H54 (cell line): Measurements from ENCODE around the gene TXNRD2.
"Not testable (repeated sequence)": the region's sequence is repeated elsewhere in the genome, so short reads cannot be mapped to it uniquely, and the experiment has no call there.

Experiments
- DNase-seq: peaks from one replicate; pipeline ENCODE4 v3.0.0; 2011; ENCODE audit warnings: low spot score, mixed read lengths; ENCODE audit not compliant: insufficient read length
- FAIRE-seq: peaks from 3 replicates; lab custom pipeline; 2011; peaks lifted over from hg19 to GRCh38; lab: Jason Lieb, UNC
- POLR2A ChIP-seq: IDR thresholded peaks from 2 replicates; pipeline ENCODE4 v1.6.1; 2011; ENCODE audit warnings: low read depth, mild to moderate bottlenecking, low read length

Gene TXNRD2

DNA sequence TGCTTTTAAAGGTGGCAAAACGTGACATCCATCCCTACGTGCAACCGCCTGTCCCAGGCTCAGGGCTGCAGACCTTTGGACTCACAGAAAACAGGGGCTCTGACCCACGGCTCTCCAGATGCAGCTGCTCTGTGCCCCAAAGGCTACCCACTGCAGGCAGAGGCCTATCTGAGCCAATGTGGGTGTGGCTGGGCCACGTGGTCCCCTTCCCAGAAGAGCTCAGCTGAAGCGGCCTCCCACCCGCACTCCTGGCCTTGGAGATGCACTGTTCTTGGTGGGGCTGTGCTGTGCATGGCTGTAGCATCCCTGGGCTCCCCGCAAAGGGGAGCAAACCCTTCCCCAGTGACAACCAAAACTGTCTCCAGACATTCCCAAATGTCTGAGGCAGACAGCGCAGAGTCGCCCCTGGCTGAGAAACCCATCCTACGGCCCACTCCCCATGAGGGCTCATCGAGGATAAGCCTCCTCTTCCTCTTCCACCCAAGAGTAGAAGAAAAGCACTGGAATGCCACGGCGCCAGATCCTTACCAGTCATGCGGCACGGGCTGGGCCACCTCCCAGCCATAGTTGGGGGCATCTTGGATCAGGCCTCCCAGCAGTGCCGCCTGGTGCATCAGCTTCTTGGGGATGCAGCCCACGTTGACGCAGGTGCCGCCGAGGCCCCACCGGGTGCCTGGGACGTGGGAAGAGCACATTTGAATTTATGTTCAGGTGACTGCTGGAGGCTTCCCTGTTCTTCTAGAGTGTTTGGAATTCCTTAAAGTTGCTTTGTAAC lies 23.1 kb downstream of the TXNRD2 start:
- no peak for DNase-seq
- FAIRE-seq: no peak
- no peak for TF ChIP-seq POLR2A

DNA sequence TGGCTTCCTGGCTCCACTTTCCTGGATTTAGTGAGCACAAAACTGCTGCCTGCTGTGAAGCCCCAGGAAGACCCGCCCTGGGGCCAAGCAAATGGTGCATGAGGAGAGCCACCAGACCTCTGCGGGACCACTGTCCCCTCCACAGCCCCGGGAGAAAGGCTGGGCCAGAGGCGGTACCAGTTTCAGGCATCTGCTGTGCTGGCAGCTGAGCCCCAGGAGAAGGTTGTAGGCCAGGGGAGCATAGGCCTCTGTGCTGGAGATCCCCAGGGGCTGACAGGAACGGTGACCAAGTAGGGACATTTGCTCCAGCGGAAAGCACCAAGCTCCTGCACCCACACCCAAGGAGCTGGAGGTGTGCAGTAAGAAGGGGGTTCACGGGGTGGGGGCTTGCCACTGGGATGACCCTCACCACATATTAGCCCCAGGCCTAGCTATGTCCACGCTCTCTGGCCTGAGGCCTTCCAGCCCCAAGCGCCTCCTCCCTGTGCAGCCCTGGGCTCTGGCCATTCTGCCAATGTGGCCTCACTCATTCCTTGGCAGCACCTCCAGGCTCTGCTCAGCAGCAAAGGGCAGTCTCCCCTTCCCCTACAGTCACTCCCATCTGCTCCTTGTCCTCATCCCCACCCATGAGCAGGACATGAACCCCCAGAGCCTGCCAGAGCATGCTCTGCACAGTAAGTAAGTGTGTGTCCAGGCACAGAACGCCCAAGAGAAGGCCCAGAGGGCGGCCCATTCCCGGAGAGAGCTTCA lies 24.1 kb downstream of the TXNRD2 start:
- FAIRE-seq: no peak
- DNase-seq: no peak
- TF ChIP-seq POLR2A: no peak

DNA sequence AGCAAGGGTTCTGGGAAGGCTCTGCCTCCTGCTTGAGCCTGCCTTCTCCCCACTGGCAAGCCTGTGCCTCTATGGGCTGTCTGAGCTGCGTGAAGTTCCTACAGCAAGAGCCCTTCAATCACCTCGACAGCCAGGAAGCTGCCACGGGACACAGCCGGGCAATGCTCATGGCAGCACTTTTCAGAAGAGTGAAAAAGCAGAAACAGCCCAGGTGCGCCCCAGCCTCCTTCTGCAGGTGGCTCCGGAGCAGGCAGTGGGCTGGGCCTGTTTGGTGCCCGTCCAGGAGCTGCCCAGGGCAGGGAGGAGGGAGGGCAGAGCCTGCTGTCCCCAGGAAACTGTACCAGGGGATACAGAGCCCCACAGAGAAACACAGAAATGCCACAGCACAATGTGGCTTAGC lies 24.7 kb downstream of the TXNRD2 start:
- TF ChIP-seq POLR2A: no peak
- FAIRE-seq (no peak), DNase-seq (no peak)

DNA sequence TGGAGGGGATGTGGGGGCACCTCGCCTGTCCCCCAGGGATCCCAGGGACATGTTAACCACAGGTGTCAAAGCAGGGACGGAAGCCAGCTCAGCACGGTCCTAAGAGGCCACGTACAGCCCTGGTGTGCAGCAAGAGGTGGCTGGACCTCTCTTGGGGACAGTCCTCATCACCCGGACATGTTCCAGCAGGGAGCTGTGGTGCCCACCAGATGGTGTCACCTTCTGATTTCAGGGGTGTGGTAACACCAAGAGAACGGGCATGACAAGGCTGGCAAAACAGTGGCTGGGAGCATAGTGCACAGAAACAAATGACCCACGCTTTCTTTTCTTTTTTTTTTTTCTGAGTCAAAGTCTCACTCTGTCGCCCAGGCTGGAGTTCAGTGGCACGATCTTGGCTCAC lies 25.6 kb downstream of the TXNRD2 start:
- no peak for TF ChIP-seq POLR2A
- no peak for FAIRE-seq
- DNase-seq: no peak

DNA sequence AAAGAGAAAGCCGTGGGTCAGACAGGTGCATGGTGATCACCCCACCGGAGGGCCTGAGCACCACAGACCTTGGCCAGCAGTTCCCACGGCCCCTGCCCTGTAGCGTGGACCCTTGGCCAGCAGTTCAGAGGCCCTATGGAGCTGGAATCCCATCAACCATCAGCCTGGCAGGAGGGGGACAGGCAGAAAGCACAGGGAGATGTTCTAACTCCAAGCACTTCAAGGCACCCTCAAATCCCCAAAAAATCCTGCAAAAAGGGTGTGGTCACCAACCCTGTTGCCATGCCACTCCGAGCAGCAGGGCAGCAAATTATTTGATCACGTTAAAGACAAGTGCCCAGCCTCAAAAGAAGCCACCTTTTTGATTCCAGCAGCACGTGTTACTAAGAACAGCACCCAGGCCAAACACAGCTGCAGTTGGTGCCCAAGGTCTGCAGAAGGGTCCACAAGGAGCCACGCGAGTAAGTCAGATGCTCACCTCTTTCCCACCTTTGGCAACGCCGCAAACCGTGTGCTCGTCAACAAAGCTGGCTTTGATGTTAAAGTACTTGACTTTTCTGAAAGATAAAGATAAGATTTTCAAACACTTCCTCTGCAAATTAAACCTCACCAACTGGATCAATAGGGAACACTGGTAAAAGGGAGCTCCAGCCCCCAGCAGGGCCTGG lies 26.2 kb downstream of the TXNRD2 start:
- TF ChIP-seq POLR2A: no peak
- no peak for FAIRE-seq

DNA sequence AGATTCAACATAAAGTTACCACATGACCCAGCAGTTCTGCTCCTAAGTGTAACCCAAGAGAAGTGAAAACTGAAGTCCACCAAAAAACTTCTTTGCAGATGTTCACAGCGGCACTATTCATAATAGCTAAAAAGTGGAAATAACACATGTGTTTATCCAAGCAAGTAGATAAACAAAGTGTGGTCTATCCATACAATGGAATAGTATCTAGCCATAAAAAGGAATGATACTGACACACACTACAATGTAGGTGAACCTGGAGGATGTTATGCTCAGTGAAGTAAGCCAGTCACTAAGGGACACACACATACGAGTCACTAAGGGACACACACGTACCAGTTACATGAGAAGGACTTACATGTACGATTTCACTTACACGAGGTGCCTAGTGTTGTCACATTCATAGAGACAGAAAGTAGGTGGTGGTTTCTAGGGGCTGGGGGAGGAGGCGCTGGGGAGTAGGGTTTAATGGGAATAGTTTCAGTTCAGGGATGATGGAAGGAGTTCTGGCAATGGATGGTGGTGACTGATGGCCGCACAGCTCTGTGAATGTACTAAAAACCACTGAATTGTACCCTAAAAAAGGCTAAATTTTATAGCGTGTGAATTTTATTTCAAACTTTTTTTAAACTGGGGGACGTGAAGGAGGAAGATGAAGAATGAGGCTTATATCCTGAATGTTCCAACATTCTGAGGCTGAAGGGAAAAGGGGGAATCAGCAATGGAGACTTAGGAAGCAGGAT lies 27.2 kb downstream of the TXNRD2 start:
- no peak for DNase-seq
- no peak for FAIRE-seq
- TF ChIP-seq POLR2A: no peak

More for the DNA sequence above, 26.2 kb downstream of the TXNRD2 start:
- no peak for DNase-seq

DNA sequence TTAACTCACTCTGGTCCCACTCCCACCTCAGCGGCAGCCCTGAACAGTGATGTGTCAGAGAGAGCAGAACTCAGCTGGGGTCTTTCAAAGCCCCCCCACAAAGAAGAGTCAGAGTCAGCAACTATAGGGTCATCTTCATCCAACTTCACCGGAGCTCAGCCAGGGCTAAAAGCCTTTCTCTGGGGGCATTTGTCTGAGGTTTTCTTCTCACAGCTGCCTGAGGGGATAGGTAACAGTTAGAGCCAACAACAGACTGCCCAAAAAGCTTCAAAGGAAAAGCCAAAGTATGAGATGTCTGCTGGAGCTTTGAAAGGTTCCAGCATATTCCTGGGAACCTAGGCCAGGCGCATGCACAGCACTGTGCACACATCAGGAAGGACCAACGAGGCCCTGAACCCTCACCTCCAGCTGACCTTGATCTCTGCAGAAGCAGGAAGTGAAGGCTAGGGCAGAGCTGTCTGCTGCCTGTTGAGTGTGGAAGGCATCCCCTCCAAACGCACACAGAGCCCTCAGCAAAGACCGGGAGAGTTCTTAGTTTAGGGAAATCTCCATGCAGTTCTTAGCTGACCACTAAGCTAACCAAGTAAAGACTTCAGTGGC lies 28.2 kb downstream of the TXNRD2 start:
- no peak for TF ChIP-seq POLR2A
- FAIRE-seq (no peak), DNase-seq (no peak)

DNA sequence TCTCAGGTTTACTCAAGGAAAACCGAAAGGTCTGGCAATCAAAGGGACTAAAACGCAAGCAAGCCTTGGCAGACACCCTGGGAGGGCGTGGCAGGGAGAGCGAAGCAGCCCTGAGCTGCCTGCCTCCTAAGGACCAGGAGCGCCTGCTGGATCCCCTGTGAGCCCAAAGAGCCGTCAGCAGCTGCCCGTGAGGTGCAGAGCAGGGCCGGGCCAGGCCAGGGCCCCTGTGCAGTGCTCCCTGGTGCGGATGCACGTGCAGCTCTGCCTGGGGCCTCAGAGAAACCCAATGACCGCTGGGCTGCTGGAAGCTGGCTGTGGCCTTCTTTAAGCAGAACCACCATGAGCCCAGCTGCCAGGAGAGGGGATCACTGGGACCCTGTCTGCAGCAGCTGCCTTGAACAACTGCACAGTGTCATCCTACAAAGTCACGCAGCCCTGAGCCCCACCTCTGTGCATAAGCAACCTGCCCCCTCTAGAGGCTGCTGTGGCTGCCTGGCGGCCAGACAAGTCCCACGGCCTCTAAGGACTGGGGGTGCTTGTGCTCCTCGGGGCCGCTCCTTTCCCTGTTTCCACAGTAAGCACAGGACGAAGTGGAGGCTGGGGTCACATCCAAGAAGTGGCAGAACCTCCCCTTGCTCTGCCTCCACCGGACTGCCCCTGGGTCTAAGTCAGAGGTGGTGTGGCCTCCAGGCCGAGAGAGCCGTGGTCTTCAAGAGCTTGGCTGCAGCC lies 29.2 kb downstream of the TXNRD2 start:
- no peak for TF ChIP-seq POLR2A
- DNase-seq (no peak), FAIRE-seq (no peak)

DNA sequence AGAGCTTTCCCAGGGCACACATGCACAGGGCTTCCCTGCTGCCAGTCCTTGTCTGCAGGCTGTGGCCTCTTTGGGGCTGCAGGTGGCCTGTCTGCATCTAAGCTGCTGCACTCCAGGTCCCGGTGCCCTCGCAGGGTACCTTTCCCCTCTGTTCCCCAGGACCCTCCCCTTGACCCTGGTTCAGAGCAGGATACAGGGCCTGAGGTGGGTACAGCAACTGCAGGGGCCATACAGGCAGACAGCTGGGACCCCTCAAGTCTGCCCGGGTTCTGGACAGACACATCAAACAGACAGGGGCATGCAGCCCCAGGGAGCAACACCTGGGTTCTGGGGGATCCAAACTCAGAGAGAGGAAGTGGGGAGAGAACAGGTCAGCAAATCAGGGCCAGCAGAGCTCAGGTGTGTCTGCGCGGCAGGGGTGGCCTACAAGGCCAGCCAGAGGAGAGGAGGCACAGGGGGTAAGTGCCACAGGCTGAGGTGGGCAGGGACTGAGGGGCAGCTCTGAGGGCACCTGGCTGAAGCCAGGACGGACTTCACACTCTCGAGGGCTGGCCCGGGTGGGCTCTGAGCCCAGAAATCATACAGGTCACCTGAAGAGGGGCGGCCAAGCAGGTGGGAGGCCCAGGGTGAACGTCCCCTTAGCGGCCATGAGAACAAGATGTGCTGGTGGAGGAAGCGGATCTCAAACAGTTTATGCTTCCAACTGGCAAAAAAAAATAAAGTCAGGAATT lies 29.9 kb downstream of the TXNRD2 start:
- TF ChIP-seq POLR2A: no peak
- no peak for DNase-seq
- no peak for FAIRE-seq

DNA sequence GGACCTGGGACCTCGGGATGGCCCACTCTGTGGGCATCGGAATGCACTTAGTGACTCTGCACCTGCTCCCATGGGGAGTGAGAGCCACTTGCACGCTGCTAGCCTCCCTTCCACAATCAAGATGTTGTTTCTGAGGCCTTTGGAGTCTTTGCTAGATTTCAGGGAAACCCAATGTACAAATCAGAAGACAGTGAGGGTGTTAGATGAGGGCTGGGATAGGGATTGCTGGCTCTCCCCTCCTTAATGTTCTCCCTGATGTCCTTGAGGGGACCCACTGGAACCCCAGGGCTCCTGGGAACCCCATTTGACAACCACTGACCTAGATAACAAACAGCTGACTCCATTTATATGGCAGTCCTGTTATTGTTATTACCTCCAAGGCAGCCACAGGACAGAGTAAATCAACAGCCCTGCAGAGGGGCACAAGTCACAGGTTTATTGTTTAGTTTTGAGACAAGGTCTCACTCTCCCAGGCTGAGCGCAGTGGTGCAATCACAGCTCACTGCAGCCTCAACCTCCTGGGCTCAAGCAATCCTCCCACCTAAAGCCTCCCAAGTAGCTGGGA lies 31.4 kb downstream of the TXNRD2 start:
- DNase-seq (no peak), FAIRE-seq (no peak)
- no peak for TF ChIP-seq POLR2A

DNA sequence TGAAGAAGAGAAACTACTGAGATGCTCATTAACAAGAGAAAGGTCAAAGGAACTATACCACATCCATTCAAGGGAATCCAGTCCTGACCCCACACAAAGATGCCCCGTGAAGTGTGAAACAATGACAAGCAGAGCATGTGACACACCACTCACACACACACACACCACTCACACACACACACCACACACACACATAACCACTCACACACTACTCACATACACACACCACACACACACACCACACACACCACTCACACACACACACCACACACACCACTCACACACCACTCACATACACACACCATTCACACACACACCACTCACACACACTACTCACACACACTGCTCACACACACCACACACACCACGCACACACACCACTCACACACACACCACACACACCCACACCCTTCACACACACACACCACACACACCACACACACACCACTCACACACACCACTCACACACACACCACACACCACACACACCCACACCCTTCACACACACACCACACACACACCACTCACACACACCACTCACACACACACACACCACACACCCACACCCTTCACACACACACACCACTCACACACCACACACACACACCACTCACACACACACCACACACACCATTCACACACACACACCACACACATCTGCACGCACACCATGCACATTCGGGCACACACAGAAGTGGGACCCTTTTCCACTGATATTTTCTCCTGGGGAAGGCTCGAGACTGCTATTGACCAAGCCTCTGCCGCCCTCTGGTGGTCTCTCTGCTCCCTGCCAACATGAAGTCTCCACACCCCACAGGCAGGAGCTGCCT lies 32.1 kb downstream of the TXNRD2 start:
- no peak for TF ChIP-seq POLR2A
- peak; percentile 71 for DNase-seq
- peak; percentile 43 for FAIRE-seq

DNA sequence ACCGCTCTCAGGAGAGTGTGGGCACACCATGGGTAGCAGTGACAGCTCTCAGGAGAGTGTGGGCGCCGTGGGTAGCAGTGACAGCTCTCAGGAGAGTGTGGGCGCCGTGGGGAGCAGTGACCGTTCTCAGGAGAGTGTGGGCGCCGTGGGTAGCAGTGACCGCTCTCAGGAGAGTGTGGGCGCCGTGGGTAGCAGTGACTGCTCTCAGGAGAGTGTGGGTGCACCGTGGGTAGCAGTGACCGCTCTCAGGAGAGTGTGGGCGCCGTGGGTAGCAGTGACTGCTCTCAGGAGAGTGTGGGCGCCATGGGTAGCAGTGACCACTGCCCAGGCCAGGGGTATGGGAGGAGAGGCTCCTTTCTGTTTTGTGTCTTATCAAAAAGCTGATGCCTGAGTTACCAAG lies 33.7 kb downstream of the TXNRD2 start:
- FAIRE-seq, DNase-seq: not testable (repeated sequence)

DNA sequence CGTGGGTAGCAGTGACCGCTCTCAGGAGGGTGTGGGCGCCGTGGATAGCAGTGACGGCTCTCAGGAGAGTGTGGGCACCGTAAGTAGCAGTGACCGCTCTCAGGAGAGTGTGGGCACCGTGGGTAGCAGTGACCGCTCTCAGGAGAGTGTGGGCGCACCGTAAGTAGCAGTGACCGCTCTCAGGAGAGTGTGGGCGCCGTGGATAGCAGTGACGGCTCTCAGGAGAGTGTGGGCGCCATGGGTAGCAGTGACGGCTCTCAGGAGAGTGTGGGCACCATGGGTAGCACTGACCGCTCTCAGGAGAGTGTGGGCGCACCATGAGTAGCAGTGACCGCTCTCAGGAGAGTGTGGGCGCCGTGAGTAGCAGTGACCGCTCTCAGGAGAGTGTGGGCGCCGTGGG lies 34.8 kb downstream of the TXNRD2 start:
- not testable (repeated sequence) for DNase-seq, FAIRE-seq
